Stimulated activated CD4-positive, alpha-beta T cell treated with anti-CD3 and anti-CD28 coated beads, Interleukin-2, amount 100 ng/mL, for 48 hours (primary cell): ENCODE data around the gene GNL2.
A peak's percentile ranks its signal among the peaks of the same experiment; 100 is the strongest.
"Not testable (repeated sequence)": the region's sequence is repeated elsewhere in the genome, so short reads cannot be mapped to it uniquely, and the experiment has no call there.

Source experiments
- DNase-seq, 2 donors: peaks; one replicate each; pipeline ENCODE4 v3.0.0-alpha.2; 2020

The GNL2 gene

DNA sequence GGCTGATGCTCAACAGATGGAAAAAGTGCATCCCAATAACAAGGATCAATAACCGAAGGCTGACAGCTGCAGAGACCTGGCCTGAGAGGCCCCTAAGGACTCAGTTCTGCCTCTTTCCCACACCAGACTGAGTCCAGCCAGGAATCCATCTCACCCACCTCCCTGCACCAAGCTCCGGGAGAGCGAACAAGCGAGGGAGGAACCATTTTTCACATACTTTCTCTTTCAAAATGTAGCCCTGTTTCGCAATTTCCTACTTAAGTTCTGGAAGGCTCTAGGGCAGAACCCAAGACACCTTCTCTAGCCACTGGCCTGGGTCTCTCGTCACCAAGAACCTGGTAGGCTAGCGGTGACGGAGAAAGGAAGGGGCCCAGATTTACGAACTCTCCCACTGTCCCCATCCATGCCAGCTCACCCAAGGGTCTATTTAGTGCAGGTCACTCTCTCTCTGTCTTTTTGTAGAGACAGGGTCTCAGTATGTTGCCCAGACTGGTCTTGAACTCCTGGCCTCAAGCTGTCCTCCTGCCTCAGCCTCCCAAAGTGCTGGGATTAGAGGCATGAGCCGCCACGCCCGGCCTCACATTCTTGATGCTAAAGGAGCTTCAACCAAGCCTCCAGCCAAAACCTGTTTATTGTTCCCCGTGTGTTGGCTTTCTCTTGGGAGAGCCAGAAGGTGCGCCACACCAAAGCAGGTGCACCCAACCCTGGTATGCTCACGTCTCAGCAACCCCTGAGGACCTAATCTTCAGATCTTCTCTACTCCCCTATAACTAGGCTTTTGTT, 10.9 kb upstream of the GNL2 start:
- no peak for DNase-seq

DNA sequence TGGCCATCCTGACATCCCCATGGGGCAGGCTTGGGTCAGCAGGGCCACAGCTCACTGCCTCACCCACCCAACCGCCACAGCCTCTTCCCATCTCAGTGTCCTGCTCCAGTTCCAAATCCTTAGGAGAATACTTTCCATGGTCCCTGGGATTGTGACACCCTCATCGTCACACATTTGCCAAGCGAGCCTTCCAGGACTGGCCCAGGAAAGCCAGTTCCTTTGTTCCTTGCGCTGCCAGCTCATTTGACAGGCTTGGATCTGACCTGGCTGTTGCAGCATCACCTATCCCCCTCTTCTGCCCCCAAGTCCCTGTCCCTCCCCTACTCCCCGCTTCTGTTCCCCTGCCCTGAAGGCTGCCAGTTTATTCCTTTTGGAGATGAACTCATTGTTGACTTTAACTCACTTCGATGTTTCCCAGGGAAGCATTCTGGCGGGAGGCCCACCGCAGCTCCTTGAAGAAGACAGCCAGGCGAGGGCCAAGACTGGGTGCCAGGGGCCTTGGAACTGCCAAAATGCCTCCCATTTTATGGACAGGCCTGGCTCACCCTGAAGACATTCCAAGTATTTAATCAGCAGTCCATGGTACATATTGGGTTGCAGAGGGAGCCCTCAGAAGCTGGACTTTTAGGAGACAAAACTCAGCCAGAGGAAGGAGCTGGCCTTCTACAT, 10.2 kb upstream of the GNL2 start:
- no peak for DNase-seq

DNA sequence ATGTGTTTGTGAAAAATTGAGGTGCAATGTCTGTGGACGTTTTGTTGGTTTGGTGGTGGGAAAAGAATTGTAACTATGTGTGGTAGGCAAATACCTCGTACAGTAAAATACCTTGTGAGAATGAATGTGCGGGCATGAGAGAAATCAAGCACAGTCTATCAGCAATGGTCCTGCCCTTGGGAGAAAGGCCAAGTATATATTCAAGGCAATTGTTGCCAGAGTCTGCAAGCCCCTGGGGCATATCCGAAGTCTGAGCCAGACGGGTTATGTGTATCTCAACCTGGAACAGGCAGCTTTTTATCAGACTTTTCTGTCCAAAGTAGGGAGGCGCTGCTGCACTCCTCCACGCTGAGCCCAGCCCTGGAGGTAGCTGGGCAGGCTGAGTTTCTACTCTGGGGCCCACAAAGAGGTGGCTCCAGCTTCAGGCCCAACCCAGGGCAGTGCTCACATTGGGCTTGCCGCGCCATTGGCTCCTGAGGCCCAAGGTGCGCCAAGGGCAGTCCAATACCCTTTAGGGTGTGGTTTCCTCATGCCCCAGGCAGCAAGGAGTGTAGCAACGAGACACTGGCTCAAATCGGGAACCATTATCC, 9.4 kb upstream of the GNL2 start:
- DNase-seq: no peak

DNA sequence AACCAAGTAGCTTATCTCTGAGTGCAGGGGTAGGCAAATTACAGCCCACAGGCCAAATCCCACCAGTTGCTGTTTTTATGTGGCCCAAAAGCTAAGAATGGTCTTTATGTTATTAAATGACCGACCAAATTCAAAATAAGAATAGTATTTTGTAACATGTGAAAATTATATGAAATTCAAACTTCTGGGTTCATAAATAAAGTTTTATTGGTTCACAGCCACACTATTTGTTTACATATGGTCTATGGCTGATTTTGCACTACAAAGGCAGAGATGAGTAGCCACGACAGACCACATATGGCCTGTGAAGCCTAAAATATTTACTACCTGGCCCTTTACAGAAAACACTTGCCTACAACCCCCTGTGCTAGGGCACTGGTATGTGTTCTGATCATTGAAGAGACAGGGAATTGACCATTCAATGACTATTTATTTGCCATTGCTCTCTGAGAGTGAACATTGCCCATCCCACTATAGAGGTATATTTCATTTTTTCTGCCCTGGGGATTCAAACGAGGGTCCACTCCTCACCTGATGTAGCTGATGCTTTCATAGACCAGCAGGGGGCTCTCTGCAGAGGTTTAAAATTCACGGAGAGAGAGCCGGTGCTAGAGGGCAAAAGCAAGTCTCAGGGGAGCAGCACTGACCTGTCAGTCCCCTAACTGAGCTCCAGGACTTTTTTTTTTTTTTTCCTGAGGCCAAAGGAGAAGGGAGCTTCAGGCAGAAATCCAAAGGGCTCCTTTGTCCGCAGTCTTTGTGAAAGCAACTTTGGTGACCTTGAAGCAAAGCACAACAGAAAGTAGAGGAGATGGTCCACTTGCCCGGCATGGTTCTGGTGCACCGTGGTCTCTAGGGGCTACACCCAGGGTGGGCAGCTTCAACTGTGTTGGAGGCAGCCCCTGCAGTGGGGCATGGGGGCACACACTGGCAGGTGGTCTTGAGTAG, 7.3 kb upstream of the GNL2 start:
- peak in 1 of 2 donors; percentile 7 for DNase-seq

DNA sequence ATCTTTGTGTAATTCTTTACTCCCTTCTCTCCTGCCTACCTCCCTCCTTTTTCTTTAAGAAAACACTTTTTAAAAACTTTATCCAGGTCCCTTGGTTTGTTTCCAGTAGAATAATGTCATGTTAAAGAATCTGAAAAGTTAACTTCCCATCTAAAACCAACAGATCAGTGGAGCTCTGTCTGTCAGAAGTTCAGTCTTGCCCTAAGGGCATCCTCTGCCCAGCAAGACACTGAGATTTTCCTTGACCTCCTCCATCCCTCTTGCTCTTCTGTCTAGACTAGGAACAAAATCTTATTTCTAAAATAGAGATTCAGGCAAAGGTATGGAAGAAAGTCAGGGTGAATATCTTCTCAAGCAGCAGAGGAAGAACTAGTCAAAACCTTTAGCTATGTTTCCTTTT, 5.7 kb upstream of the GNL2 start:
- DNase-seq: no peak

DNA sequence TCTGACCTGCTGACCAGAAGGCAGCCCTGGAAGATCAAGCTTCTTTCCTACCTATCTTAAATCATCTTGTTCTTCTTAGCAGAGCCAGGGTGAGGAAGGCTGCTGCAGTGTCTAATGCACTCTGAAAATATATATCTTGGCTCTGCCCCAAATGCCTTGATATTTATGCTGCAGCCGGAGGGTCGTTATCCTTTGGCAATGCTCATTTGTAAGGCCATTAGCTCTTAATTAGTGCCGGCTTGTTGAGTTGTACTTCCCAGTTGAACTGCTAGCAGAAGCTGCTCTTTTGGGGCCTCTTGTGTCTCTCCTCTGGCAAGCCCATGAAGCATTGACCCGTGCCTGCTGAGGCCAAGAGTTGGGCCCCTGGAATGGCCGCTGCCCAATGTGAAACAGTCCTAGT, 4.2 kb upstream of the GNL2 start:
- no peak for DNase-seq

DNA sequence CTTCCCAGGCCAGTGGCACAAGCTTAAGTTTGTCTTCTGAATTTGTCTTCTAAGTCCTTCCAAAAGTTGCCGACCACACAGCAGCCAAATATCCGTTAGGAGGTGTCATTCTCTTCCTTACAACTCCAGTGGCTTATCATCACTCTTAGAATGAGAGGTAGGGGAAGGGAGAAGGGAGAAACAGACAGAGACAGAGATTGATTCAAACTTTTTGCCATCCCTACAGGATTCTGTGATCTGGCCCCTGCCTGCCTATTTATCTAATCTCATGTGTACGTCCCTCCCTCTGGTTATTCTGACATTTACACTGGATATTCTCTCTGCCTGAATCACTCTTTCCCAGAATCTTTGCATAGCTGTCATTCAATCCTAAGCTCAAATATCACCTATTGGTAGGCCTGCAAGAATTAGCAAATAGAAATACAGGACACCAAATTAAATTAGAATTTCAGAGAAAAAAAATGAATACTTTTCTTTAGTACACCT, 488 bp upstream of the GNL2 start:
- DNase-seq: no peak

DNA sequence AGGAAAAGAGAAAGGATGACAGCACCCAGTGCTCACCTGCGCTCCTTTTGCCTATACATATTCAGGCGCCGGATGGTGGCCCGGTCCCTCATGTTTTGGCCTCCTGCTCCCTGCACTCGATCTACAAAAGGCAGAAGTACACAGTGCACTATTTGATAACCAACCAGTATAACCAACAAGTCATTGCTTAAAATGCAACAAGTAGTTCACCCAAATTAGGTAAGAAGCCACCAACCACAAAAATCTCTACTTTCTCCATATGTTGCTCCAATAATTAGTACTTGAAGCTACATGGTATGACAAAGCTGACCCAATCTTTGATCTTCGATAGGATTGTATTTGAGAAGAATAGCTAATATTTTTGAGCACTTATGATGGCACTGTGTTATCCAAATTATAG, 2.0 kb downstream of the GNL2 start:
- no peak for DNase-seq

DNA sequence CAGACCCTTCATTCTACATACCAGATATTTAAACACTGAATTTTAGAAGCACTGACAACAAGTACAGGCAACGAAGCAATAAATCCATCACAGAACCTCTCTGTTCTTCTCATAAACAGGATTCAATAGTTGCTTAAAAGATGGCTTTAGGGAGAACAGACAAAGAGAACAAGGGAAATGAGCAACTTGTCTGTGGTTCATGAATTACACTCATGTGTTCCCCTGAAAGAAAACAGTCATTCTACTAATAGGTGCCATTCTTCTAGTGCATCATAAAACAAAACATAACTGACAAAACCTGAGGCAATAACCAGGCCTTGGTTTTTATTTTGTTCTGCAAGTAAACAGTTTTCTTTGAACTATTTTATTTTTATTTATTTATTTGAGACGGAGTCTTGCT, 6.8 kb downstream of the GNL2 start:
- DNase-seq: no peak

DNA sequence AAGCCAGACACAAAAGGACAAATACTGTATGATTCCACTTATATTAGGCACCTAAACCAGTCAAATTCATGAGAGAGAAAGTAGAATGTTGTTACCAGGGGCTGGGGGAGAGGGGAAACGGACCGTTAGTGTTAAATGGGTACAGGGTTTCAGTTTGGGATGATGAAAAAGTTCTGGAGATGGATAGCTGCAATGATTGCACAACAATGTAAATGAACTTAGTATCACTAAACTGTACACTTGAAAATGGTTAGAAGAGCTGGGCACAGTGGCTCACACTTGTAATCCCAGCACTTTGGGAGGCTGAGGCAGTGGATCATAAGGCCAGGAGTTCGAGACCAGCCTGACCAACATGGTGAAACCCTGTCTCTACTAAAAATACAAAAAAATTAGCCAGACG, 11.2 kb downstream of the GNL2 start:
- DNase-seq: not testable (repeated sequence)

DNA sequence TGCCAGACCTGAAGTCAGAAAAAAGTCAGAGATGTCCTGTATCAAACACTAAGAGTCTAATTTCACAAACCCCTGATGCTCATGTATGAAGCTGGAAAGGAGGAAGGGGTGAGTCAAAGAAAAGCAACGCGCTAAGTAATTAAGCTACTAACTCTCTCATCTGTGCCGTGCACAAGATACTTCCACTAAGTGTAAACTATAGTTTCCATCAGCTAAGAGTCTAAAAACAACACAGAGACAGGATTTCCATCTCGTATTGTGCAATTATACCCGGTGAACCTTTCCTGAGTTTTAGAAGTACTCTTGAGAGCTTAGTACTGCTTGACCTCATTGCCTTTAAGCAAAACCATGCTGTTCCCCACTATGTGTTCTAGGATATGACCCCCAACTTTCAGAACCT, 20.0 kb downstream of the GNL2 start:
- no peak for DNase-seq

DNA sequence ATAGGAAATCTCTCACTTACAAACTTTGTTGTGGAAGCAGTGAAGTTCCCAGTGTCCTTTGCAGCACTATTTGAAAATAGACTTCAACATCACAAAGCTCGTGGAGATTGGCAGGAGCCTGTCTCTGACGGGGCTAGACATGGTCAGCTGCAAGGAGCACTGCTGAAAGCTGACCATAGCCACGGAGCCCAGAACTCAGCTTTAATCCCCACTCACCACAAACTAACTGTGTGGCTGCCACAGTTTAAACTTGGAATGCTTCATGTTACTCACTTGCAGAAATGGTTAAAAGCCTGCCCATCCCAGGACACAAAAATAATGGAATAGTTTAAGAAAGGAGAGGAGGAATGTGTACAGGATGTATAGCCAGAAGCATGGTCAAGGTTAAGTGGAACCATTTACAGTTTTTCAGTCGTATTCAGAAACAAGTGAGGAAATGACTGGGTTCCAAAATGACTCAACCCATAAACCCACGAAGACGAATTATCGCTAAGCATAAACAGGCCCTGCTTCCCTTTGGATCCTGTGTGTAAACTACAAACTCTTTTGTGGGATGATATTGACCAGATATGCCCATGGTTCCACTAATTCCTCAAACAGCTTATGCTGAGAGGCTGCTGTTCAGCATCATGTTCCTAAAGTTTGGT, 20.8 kb downstream of the GNL2 start:
- DNase-seq: no peak

DNA sequence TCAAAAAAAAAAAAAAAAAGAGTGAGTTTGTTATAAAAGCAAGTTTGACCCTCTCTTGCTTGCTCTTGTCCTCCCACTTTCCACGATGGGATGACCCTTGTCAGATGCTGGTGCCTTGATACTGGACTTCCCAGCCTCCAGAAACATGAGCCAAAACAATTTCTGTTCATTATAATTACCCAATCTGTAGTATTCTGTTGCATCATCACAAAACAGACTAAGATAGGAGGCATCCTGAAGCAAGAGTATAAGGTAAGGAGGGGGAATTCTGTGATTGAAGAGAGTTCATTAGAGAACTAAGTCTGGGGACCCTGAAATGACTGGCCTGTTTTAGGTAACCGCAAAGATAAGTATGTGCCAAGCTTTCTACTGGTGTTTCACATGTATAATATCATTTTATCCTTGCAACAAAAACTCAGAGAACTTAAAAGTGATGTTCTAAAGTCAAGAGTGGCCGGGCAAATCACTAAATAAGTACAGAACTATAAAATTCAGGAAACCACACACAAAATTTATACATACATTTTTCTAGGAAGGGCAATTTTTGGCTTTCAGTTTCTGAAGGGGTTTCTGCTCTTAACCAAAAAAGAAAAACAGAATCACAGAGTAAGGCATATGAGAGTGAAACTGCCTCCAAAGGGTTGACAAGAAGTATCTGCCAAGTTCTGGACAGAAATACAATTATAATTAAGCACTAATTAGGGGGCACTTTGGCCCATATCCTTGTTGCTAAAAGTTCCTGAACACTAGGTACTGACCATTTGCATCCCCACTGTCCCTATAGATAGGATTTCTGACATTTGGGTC, 25.0 kb downstream of the GNL2 start:
- no peak for DNase-seq

DNA sequence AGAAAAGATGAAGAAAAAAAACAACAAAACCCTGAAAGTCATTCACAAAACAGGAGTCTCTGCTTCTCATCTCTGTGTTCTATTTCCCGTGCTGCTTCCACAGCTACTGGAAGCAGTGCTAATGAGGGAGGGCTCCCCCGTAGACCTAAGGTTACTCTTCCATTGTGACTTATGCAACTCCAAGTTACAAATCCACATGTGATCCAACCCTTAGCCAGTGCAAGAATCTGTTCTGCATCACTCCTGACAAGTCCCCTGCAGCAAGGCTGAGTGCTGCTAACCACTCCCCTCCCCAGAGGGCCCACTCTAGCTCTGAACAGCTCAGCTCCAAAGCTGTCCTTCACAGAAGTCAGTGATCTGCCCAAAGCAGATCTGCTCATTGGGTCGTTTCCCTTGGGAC, 28.7 kb downstream of the GNL2 start:
- no peak for DNase-seq

DNA sequence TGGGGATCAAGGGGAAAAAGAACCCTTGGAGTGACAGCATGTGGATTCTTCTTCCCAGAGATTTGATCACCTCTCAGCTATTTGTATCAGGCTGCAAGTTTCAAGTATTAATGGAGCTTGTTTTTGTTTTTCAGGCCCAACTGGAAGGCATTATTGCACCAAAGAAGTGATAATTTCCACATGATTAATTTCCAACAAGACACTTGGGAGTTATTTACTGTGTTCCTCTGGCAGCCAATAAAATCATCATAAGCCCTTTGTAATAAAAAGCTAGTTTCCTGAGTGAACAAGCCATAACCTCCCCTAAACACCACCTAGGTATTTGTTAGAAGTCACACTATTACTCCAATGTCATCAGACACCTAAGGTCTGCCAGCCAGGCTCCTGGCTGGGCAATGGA, 30.8 kb downstream of the GNL2 start:
- no peak for DNase-seq

DNA sequence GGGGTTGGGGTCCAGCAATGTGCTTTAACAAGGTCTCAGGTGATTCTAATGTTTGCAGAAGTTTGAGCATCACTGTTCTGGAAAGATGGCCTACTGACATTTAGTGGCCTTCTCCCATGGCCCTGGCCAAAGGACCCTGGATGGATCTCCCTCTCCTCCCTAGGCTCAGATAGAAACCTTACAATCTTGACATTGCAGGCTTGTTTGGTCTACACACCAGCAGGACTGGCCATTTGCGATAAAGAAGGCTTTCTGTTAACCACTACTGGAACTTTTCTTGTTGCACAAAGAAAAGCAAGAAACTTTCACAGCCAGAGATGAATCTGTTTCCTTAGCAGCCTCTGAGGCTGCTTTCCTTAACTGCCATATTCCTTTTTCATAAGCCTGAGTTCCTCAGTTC, 32.8 kb downstream of the GNL2 start:
- DNase-seq: no peak

DNA sequence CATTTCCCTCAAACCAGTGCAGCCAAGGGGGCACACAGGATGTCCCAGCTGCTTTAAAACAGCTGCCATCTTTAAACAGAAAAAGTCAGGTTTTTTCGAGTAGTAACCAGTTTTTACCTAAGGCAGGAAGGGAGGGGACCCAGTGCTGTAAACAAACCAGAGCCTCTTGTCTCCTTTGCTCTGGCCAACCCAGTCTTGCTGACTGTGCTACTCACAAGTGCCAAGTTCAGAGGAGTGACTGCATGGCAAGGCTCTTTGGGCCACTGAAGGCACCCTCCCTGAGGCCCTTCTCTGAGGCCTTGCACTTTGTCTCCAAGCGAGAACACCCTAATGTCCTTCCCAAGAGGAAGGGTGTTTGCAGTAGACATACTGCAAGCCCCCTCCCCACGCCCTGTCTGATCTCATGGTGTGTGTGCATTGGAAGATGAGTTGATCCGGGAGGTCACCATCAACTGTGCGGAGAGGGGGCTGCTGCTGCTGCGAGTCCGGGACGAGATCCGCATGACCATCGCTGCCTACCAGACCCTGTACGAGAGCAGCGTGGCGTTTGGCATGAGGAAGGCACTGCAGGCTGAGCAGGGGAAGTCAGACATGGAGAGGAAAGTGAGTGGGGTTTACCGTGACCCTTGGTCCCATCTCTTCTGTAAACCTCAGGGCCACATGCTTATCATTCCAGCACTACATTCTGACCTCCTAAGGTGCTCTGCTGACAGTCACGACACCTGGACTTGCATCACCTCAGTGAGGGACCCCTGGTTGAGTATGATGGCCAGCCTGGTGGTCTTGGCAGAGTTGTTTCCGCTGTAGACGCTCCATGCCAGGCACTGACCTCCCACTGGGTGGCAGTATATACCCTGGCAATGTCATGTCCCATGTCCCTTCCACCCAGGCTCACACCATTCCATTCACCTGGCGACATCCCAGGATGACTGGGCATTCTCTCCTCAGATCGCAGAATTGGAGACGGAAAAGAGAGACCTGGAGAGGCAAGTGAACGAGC, 34.3 kb downstream of the GNL2 start:
- peak; percentile 23 to 24 for DNase-seq

DNA sequence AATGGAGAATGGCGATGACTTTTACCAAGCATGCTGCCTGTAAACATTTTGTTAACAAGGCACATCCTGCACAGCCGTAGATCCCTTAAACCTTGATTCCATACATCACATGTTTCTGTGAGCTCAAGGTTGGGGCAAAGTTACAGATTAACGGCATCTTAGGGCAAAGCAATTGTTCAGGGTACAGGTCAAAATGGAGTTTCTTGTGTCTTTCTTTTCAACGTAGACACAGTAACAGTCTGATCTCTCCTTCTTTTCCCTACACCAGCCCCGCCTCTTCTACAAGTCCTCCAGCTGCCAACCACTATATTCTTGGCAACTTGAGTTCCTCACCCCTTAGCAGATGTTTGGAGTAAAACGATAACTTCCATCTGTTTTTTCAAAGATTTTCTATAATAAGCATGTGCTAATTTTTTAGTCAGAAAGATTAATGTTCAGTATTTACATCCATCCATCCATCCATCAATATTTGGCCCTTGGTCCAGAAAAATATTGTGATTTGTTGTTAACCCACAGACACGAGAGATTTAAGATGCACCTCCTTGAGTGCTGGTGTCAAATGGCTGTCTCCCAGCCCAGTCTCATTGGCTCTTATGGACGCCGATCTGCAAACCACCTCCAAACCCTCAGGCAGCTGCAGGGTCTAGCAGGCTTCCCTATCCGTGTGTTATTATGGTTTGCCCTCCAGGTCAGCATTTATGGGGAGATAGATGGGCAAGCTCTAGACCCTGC, 35.2 kb downstream of the GNL2 start:
- DNase-seq: no peak

DNA sequence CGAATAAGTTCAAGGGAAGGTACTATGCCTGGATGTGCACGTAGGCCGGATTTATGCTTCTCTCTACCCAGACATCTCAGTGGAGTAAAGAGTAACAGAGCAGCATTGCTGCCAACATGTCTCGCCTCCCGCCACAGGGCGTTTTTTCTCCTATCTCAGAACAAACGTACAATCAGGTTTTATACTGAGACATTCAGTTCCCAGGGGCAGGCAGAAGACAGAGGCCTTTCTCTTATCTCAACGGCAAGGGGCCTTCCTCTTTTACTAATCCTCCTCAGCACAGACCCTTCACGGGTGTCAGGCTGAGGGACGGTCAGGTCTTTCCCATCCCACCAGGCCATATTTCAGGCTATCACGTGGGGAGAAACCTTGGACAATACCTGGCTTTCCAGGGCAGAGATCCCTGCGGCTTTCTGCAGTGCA, 35.8 kb downstream of the GNL2 start:
- not testable (repeated sequence) for DNase-seq

DNA sequence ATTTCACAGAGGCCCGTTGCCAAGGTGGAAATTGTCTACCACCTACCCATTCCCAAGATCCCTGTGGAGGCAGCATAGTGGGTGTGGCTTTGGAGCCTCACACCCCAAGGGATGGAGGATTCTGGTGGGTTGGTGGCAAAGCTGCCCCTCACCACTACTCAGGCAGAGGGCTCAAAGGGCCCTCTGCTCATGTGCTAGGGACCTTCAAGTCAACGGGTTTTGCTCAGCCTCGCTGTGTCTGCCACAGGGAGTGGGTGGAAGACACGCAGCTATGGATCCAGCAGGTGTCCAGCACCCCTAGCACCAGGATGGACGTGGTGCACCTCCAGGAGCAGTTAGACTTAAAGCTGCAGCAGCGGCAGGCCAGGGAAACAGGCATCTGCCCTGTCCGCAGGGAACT, 36.7 kb downstream of the GNL2 start:
- DNase-seq: no peak
